Spleen (tissue), 11 donors: ENCODE measurements around the gene NARS2. TPM values are rescaled to one million over a fixed set of nuclear protein-coding genes. Genes with fewer than 3 reads are reported as not detected.
A peak's percentile ranks its signal among the peaks of the same experiment; 100 is the strongest.

ENCODE experiments used
- DNase-seq: peaks from one replicate; pipeline ENCODE4 v3.0.0-alpha.2; 2020
- H3K27ac ChIP-seq, 8 donors: fragments of 200-600 bp; sonication (generic) in 7 of 8; 1 replicate in 4 of 8; 2 replicates in 4 of 8; pipeline versions ENCODE4 v1.5.0 to v1.8.0; 2016 to 2021; ENCODE audit warnings: inconsistent platforms in 4 of 8, mild to moderate bottlenecking in 4 of 8, moderate library complexity in 1 of 8
- H3K27me3 ChIP-seq, 7 donors: fragments of 200-600 bp; sonication (generic) in 6 of 7; replicated peaks in 1 of 7; 1 replicate in 4 of 7; 2 replicates in 3 of 7; pipeline versions ENCODE4 v1.5.0 to v1.8.0; 2016 to 2021; ENCODE audit warnings: inconsistent platforms in 3 of 7, mild to moderate bottlenecking in 1 of 7
- H3K36me3 ChIP-seq, 6 donors: fragments of 200-600 bp; sonication (generic) in 5 of 6; 1 replicate in 4 of 6; 2 replicates in 2 of 6; pipeline versions ENCODE4 v1.5.0 to v1.8.0; 2016 to 2021; ENCODE audit warnings: inconsistent platforms in 2 of 6
- H3K4me1 ChIP-seq, 6 donors: fragments of 200-600 bp; sonication (generic) in 5 of 6; 1 replicate in 3 of 6; 2 replicates in 3 of 6; pipeline versions ENCODE4 v1.5.0 to v1.8.0; 2016 to 2021; ENCODE audit warnings: inconsistent platforms in 3 of 6
- H3K4me3 ChIP-seq, 8 donors: fragments of 200-600 bp; sonication (generic) in 7 of 8; 1 replicate in 4 of 8; 2 replicates in 4 of 8; pipeline versions ENCODE4 v1.5.0 to v1.8.0; 2016 to 2021; ENCODE audit warnings: inconsistent platforms in 4 of 8, mild to moderate bottlenecking in 4 of 8, moderate library complexity in 2 of 8
- H3K9me3 ChIP-seq, 8 donors: fragments of 200-600 bp; sonication (generic) in 7 of 8; 1 replicate in 4 of 8; 2 replicates in 4 of 8; pipeline versions ENCODE4 v1.5.0 to v1.8.0; 2016 to 2021; ENCODE audit warnings: inconsistent platforms in 4 of 8
- POLR2A ChIP-seq, 3 donors: fragments of 450-650 bp; IDR thresholded peaks; one replicate each; pipeline ENCODE4 v1.5.1; 2017; ENCODE audit warnings: antibody characterized with exemption in 3 of 3, mild to moderate bottlenecking in 1 of 3
- POLR2AphosphoS5 ChIP-seq, 3 donors: sonication (generic); formaldehyde crosslinking; IDR thresholded peaks; one replicate each; pipeline ENCODE4 v1.5.1; 2017; ENCODE audit warnings: antibody characterized with exemption in 3 of 3
- WGBS, 5 donors: extraction: QIAGEN DNeasy Blood & Tissue Kit in 3 of 5; methylation state at CpG; one replicate each; pipeline versions ENCODE4 v1.1.5 to v1.1.7; 2013 to 2018; 5-methylcytosine and 5-hydroxymethylcytosine counted together
- intact Hi-C: fragments of 100-400 bp; cut with DNase I; formaldehyde crosslinking; loops from one replicate; pipeline ENCODE4 v1.15.0; 2023; ENCODE audit warnings: low total_unique reads
- polyA plus RNA-seq, 3 donors: library from polyadenylated mRNA; stranded (reverse); fragments of 200-250 nt; gene quantifications; one replicate each; pipeline ENCODE4 v1.2.1, GENCODE V29; 2013
- total RNA-seq, 7 donors: library from RNA; depleted of rRNA in 3 of 7; stranded (reverse); fragments of >200 nt in 3 of 7; fragmentation: NEBNext Ultra II Directional in 4 of 7; extraction: Animal tissue kit (Norgen Biotek cat#: 25700) in 4 of 7; gene quantifications; one replicate each; pipeline versions ENCODE4 v1.1.0 to v1.2.1, GENCODE V29; 2016 to 2021
- TF ChIP-seq, protein P1 (sequence below), 11 experiments: fragments of 200-600 bp in 7 of 11; fragments of 450-650 bp in 4 of 11; sonication (generic) in 4 of 11; IDR thresholded peaks in 8 of 11; conservative IDR thresholded peaks in 3 of 11; 1 replicate in 7 of 11; 2 replicates in 4 of 11; pipeline versions ENCODE4 v1.4.0 to v1.8.0; 2016 to 2021; ENCODE audit warnings: antibody characterized with exemption in 11 of 11, inconsistent platforms in 4 of 11, mild to moderate bottlenecking in 1 of 11
- donor health status: healthy with polysubstance abuse.
- donor health status: DM: no; HTN: no; CAD: no; lungs with moderate emphysema.
- donor health status: DM: no; HTN: no; CAD: no.
- donor health status: Bipolar disorder and iron deficiency.
- donor health status: healthy.
- donor health status: DM: no; HTN: no; CAD: no.
- donor health status: DM: yes; HTN: yes; CAD: no.

The NARS2 gene
- total and polyA plus RNA-seq, 10 donors: 11.2 to 19.7 (median 14.6) TPM

DNA sequence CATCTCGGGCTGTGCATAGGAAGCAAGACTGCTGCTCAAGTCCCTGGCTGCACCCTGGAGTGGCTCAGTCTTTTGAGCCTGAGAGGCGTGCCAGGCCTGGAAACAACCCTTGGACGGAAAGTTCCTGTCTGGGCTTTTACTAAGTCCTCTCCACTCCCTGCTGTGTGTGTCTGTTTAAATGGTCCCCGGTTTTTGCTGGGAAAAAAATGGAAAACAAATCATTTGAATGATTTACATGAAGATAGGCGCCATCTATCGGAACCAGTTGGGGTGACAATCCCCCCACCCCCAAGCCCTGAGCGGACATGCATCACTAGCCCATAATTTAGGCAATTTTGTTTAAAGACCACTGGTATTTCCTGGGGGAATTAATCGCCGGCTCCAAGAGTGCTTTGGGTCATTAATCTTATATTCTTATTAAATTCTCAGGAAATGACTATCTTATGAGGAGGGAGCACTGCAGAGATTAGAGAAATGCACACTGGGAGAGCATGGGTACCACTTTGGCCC, 154.4 kb downstream of the NARS2 start:
- Histone ChIP-seq H3K36me3 (no peaks in the 10 kb centered on the region), H3K27me3 (no peaks in the 10 kb centered on the region), H3K4me3 (peak overlapping the region in 2 of 8 donors; percentile 17 to 46), H3K9me3 (no peaks in the 10 kb centered on the region), H3K4me1 (peaks cover 6 to 73% (median 52%) of the 10 kb centered on the region in 6 donors), H3K27ac (peak overlapping the region in 7 of 8 donors; percentile 30 to 100 (median 98))
- TF ChIP-seq, protein P1, sequence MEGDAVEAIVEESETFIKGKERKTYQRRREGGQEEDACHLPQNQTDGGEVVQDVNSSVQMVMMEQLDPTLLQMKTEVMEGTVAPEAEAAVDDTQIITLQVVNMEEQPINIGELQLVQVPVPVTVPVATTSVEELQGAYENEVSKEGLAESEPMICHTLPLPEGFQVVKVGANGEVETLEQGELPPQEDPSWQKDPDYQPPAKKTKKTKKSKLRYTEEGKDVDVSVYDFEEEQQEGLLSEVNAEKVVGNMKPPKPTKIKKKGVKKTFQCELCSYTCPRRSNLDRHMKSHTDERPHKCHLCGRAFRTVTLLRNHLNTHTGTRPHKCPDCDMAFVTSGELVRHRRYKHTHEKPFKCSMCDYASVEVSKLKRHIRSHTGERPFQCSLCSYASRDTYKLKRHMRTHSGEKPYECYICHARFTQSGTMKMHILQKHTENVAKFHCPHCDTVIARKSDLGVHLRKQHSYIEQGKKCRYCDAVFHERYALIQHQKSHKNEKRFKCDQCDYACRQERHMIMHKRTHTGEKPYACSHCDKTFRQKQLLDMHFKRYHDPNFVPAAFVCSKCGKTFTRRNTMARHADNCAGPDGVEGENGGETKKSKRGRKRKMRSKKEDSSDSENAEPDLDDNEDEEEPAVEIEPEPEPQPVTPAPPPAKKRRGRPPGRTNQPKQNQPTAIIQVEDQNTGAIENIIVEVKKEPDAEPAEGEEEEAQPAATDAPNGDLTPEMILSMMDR (IDR thresholded peaks at IDR 0.05 in 8 of 11, conservative IDR thresholded peaks at IDR 0.05 in 3 of 11): peak; percentile 27 to 86 (median 75)
- TF ChIP-seq POLR2A (IDR thresholded peaks at IDR 0.05): no peak
- peak in 1 of 3 donors; percentile 3 for TF ChIP-seq POLR2AphosphoS5 (IDR thresholded peaks at IDR 0.05)
- 4 to 10% (median 7%) methylated on average over 9 of the region's 9 CpGs for WGBS, 5 donors
- peak; percentile 82 for DNase-seq
- intact Hi-C loops: no loop called here

DNA sequence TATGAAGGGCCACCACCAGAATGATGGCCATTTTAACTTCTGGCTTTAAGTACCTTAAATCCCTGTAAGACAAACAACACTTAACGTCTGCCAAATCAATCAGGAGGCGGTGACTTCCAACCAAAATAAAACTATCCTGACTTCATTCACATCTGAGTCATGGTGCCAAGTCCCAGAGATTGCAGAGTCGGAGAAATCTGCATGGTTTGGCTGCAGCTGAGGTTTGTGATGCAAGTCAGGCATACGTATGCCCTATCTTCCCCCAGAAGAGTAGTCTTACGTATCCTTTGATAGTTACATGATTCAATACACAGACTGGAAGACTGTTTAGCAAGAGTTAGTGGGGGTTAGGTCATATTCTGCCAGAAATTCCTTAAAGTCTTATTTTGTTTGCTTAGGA, 155.3 kb downstream of the NARS2 start:
- intact Hi-C loops: loop anchor here (5.0 kb wide), 1 partner anchor 143 kb away; no protein-coding TSS in a partner anchor
- Histone ChIP-seq H3K9me3 (no peaks in the 10 kb centered on the region), H3K36me3 (no peaks in the 10 kb centered on the region), H3K4me1 (peaks cover 6 to 73% (median 56%) of the 10 kb centered on the region in 6 donors), H3K4me3 (peak overlapping the region in 1 of 8 donors; percentile 76), H3K27me3 (no peaks in the 10 kb centered on the region), H3K27ac (peak overlapping the region in 5 of 8 donors; percentile 62 to 100 (median 98))
- TF ChIP-seq, protein P1 (IDR thresholded peaks at IDR 0.05 in 8 of 11, conservative IDR thresholded peaks at IDR 0.05 in 3 of 11): no peak
- TF ChIP-seq POLR2AphosphoS5 (IDR thresholded peaks at IDR 0.05): peak in 1 of 3 donors; percentile 77
- DNase-seq: no peak
- WGBS, 5 donors: 49 to 72% (median 65%) methylated on average over 5 of the region's 5 CpGs

DNA sequence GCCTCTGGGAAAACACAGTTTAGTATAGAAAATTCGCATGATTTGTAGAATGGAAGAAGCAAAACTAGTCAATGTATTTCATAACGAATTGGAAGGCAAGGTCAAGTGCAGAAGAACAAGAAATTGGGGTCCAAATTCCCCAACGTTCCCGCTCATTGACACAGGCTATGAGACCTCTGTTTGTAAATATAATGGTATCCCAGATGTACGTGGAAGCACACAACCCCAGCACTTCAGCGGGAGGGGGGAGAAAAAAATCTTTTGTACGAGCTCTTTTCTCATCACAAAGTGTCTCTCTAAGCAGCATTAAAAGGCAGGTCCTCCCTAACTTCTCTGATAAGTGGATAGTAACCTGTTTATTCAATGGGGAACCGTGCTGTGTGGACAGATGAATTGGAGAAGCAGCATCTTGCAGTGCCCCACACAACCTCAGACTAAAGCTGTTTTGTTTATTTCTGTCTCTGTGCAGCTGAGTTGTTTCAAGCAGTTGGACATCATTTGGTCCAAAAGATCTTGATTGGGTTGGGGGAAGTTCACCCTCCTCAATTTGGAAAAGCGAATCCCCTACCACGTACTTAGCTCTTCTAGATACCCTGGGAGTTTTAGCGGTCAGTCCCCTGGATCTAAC, 156.0 kb downstream of the NARS2 start:
- H3K27ac ChIP-seq: peak overlapping the region in 6 of 8 donors; percentile 97 to 100 (median 98)
- DNase-seq: no peak
- no peaks in the 10 kb centered on the region for H3K36me3 ChIP-seq
- H3K27me3 ChIP-seq: no peaks in the 10 kb centered on the region
- TF ChIP-seq, protein P1 (IDR thresholded peaks at IDR 0.05 in 8 of 11, conservative IDR thresholded peaks at IDR 0.05 in 3 of 11): peak in 1 of 11 experiments; percentile 9
- TF ChIP-seq POLR2AphosphoS5 (IDR thresholded peaks at IDR 0.05) (no peak), POLR2A (IDR thresholded peaks at IDR 0.05) (no peak)
- peak overlapping the region in 7 of 8 donors; percentile 45 to 81 (median 70) for H3K4me3 ChIP-seq
- H3K4me1 ChIP-seq: peaks cover 7 to 73% (median 57%) of the 10 kb centered on the region in 6 donors
- no peaks in the 10 kb centered on the region for H3K9me3 ChIP-seq
- intact Hi-C loops: loop anchor here (5.0 kb wide), 1 partner anchor 144 kb away; no protein-coding TSS in a partner anchor
- WGBS, 5 donors: 43 to 51% (median 51%) methylated on average over 11 of the region's 11 CpGs
